Liver (tissue), 9 donors: ENCODE data around the gene TMEM255B. TPM values are rescaled to one million over a fixed set of nuclear protein-coding genes. Genes with fewer than 3 reads are reported as not detected.

Source experiments
- DNase-seq: peaks from one replicate; pipeline ENCODE4 v3.0.0-alpha.2; 2017; ENCODE audit warnings: low spot score
- H3K27ac ChIP-seq, 2 donors: one replicate each; pipeline ENCODE4 v1.7.0; 2013; ENCODE audit warnings: inconsistent platforms in 2 of 2, low read length in 2 of 2, control low read depth in 1 of 2, low read depth in 1 of 2, mild to moderate bottlenecking in 1 of 2
- H3K27me3 ChIP-seq, 4 donors: one replicate each; pipeline versions ENCODE4 v1.6.1 to v1.7.0; 2013; ENCODE audit warnings: low read length in 3 of 4, inconsistent platforms in 1 of 4, mild to moderate bottlenecking in 1 of 4, moderate library complexity in 1 of 4; ENCODE audit not compliant: control insufficient read depth in 4 of 4, insufficient read depth in 4 of 4
- H3K36me3 ChIP-seq, 4 donors: one replicate each; pipeline versions ENCODE4 v1.6.1 to v1.7.0; 2013; ENCODE audit warnings: low read length in 3 of 4, mild to moderate bottlenecking in 3 of 4, low read depth in 1 of 4, moderate library complexity in 1 of 4; ENCODE audit not compliant: control insufficient read depth in 4 of 4, insufficient read depth in 3 of 4
- H3K4me1 ChIP-seq, 4 donors: one replicate each; pipeline versions ENCODE4 v1.6.1 to v1.7.0; 2013; ENCODE audit warnings: low read length in 3 of 4, mild to moderate bottlenecking in 3 of 4, moderate library complexity in 1 of 4; ENCODE audit not compliant: control insufficient read depth in 4 of 4, insufficient read depth in 4 of 4
- H3K4me3 ChIP-seq, 3 donors: one replicate each; pipeline versions ENCODE4 v1.6.1 to v1.7.0; 2013; ENCODE audit warnings: low read length in 3 of 3, control low read depth in 1 of 3, low read depth in 1 of 3, mild to moderate bottlenecking in 1 of 3
- H3K9ac ChIP-seq, 2 donors: one replicate each; pipeline ENCODE4 v1.7.0; 2013; ENCODE audit warnings: low read length in 2 of 2, mild to moderate bottlenecking in 2 of 2, moderate library complexity in 2 of 2, control low read depth in 1 of 2, low read depth in 1 of 2
- H3K9me3 ChIP-seq, 4 donors: one replicate each; pipeline versions ENCODE4 v1.6.1 to v1.7.0; 2013; ENCODE audit warnings: low read length in 3 of 4; ENCODE audit not compliant: control insufficient read depth in 4 of 4
- ATF3 ChIP-seq: IDR thresholded peaks from 2 replicates; pipeline ENCODE4 v1.6.1; 2016; ENCODE audit warnings: antibody characterized with exemption
- CTCF ChIP-seq: fragments of 150-350 bp; IDR thresholded peaks from 2 replicates; pipeline ENCODE4 v1.5.1; 2017; ENCODE audit warnings: improper control_type of control experiment, low read depth, low read length; ENCODE audit not compliant: missing input control
- EGR1 ChIP-seq, 2 donors: IDR thresholded peaks; 2 replicates each; pipeline ENCODE4 v1.6.1; 2016 to 2018; ENCODE audit warnings: antibody characterized with exemption in 2 of 2, low read depth in 2 of 2
- FOXA1 ChIP-seq: IDR thresholded peaks from 2 replicates; pipeline ENCODE4 v1.6.1; 2016; ENCODE audit warnings: antibody characterized with exemption
- FOXA2 ChIP-seq: IDR thresholded peaks from 2 replicates; pipeline ENCODE4 v1.6.1; 2016; ENCODE audit warnings: antibody characterized with exemption
- GABPA ChIP-seq, 2 donors: IDR thresholded peaks in 1 of 2; conservative IDR thresholded peaks in 1 of 2; 2 replicates each; pipeline ENCODE4 v1.6.1; 2016; ENCODE audit warnings: antibody characterized with exemption in 2 of 2, mild to moderate bottlenecking in 1 of 2, moderate library complexity in 1 of 2
- HNF4A ChIP-seq, 2 donors: conservative IDR thresholded peaks; 2 replicates each; pipeline ENCODE4 v1.6.1; 2016; ENCODE audit warnings: antibody characterized with exemption in 2 of 2, mild to moderate bottlenecking in 2 of 2
- JUND ChIP-seq, 2 donors: IDR thresholded peaks; 2 replicates each; pipeline ENCODE4 v1.6.1; 2016; ENCODE audit warnings: antibody characterized with exemption in 2 of 2
- NR2F2 ChIP-seq: IDR thresholded peaks from 2 replicates; pipeline ENCODE4 v1.6.1; 2016; ENCODE audit warnings: antibody characterized with exemption
- RAD21 ChIP-seq, 2 donors: IDR thresholded peaks; 2 replicates each; pipeline ENCODE4 v1.6.1; 2016; ENCODE audit warnings: antibody characterized with exemption in 2 of 2, mild to moderate bottlenecking in 2 of 2
- REST ChIP-seq: IDR thresholded peaks from 2 replicates; pipeline ENCODE4 v1.6.1; 2016; ENCODE audit warnings: antibody characterized with exemption, mild to moderate bottlenecking
- RXRA ChIP-seq, 2 donors: IDR thresholded peaks; 2 replicates each; pipeline ENCODE4 v1.6.1; 2017 to 2018; ENCODE audit warnings: antibody characterized with exemption in 2 of 2, mild to moderate bottlenecking in 1 of 2
- SP1 ChIP-seq: IDR thresholded peaks from 2 replicates; pipeline ENCODE4 v1.6.1; 2018; ENCODE audit warnings: antibody characterized with exemption, mild to moderate bottlenecking
- TAF1 ChIP-seq: conservative IDR thresholded peaks from 2 replicates; pipeline ENCODE4 v1.6.1; 2016; ENCODE audit warnings: antibody characterized with exemption, mild to moderate bottlenecking
- WGBS: extraction: QIAGEN DNeasy Blood & Tissue Kit; methylation state at CpG from one replicate; pipeline ENCODE4 v1.1.7; 2013; 5-methylcytosine and 5-hydroxymethylcytosine counted together
- polyA plus RNA-seq, 2 donors: library from polyadenylated mRNA; stranded (reverse) in 1 of 2; unstranded in 1 of 2; fragments of 200-250 nt in 1 of 2; fragments of >200 nt in 1 of 2; fragmentation: Nextera tagmentation in 1 of 2; extraction: Ambion mirVana in 1 of 2; gene quantifications; one replicate each; pipeline versions ENCODE4 v1.2.1 to v1.2.3, GENCODE V29; 2013 to 2015
- total RNA-seq, 2 donors: library from RNA; depleted of rRNA; stranded (reverse); fragments of >200 nt; gene quantifications; one replicate each; pipeline ENCODE4 v1.2.3, GENCODE V29; 2014
- TF ChIP-seq, protein P1 (sequence below): IDR thresholded peaks from 2 replicates; pipeline ENCODE4 v1.6.1; 2016; ENCODE audit warnings: antibody characterized with exemption
- donor health status: healthy.
- donor health status: healthy.
- donor health status: healthy.
- donor health status: healthy.
- donor health status: healthy.

The TMEM255B gene
- total and polyA plus RNA-seq, 4 donors, result 0.37 to 8.6 (median 3.5) TPM

- no peak for DNase-seq
- H3K27me3 ChIP-seq, result no peaks in the 10 kb centered on the region
- no peak overlapping the region for H3K27ac ChIP-seq
- 69% methylated on average over 2 of the region's 2 CpGs for WGBS
- no peaks in the 10 kb centered on the region for H3K4me1 ChIP-seq
- H3K4me3 ChIP-seq, result no peak overlapping the region
- peaks cover 2 to 8% (median 3%) of the 10 kb centered on the region in 4 donors for H3K9me3 ChIP-seq
- H3K36me3 ChIP-seq, result no peaks in the 10 kb centered on the region
- TF ChIP-seq JUND (IDR thresholded peaks at IDR 0.05) (no peak), REST (no peak), FOXA2 (no peak), SP1 (no peak), GABPA (IDR thresholded peaks at IDR 0.05 in 1 of 2, conservative IDR thresholded peaks at IDR 0.05 in 1 of 2) (no peak), ATF3 (no peak), NR2F2 (no peak), RAD21 (IDR thresholded peaks at IDR 0.05) (no peak), CTCF (no peak), FOXA1 (no peak)
- TF ChIP-seq, protein P1, sequence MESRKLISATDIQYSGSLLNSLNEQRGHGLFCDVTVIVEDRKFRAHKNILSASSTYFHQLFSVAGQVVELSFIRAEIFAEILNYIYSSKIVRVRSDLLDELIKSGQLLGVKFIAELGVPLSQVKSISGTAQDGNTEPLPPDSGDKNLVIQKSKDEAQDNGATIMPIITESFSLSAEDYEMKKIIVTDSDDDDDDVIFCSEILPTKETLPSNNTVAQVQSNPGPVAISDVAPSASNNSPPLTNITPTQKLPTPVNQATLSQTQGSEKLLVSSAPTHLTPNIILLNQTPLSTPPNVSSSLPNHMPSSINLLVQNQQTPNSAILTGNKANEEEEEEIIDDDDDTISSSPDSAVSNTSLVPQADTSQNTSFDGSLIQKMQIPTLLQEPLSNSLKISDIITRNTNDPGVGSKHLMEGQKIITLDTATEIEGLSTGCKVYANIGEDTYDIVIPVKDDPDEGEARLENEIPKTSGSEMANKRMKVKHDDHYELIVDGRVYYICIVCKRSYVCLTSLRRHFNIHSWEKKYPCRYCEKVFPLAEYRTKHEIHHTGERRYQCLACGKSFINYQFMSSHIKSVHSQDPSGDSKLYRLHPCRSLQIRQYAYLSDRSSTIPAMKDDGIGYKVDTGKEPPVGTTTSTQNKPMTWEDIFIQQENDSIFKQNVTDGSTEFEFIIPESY, result no peak
- H3K9ac ChIP-seq, result no peak overlapping the region
These were observed 50.9 kb downstream of the TMEM255B start for GRCh38 chr13:113809934-113810333.

DNA sequence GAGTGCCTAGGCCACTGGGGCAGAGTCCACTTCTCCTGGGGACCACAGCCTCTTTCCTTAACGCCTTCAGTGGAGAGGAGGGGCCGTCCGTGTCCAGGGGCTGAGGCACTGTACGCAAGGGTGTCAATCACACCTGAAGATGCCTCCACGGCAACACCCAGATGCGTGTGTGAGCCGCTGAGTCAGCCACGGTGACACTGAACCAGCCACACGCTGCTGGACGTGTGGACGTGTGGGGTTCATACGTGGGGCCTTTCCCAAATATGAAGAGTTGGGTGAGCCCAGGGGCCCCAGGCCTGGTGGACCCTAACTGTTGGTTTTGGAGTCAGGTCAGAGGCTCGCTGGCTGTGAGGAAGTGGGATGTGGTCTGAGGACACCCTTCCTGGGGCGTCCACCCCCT, 51.6 kb downstream of the TMEM255B start:
- Histone ChIP-seq H3K4me3 (no peak overlapping the region), H3K27ac (no peak overlapping the region), H3K36me3 (no peaks in the 10 kb centered on the region), H3K9ac (no peak overlapping the region), H3K4me1 (no peaks in the 10 kb centered on the region), H3K27me3 (no peaks in the 10 kb centered on the region), H3K9me3 (peaks cover 2 to 8% (median 3%) of the 10 kb centered on the region in 4 donors)
- TF ChIP-seq GABPA (IDR thresholded peaks at IDR 0.05 in 1 of 2, conservative IDR thresholded peaks at IDR 0.05 in 1 of 2) (no peak), HNF4A (conservative IDR thresholded peaks at IDR 0.05) (no peak), JUND (IDR thresholded peaks at IDR 0.05) (no peak), SP1 (no peak), CTCF (no peak), ATF3 (no peak), EGR1 (IDR thresholded peaks at IDR 0.05; ENCODE audit: low read depth in 2 of 2) (no peak), RXRA (IDR thresholded peaks at IDR 0.05) (no peak), TAF1 (no peak)
- TF ChIP-seq, protein P1, result no peak
- DNase-seq, result no peak
- WGBS, result 91% methylated on average over 14 of the region's 14 CpGs
